Endothelial cell of umbilical vein (primary cell): ENCODE data around the gene APBB2. TPM values are rescaled to one million over a fixed set of nuclear protein-coding genes. Genes with fewer than 3 reads are reported as not detected.

Source experiments
- BruUV-seq: library from RNA; stranded (reverse); fragments of 400-500 nt; replicated peaks from 2 replicates; lab custom pipeline; 2021; lab: Mats Ljungman, UMichigan
- CTCF ChIA-PET: fragments of 300-600, 350-600 bp; sonication (Branson Sonifier 250); formaldehyde crosslinking; loops from one replicate; lab custom pipeline; 2021; ENCODE audit warnings: antibody characterized with exemption, inconsistent platforms; lab: Charles Lee
- POLR2A ChIA-PET: fragments of 300-600, 350-600 bp; sonication (Branson Sonifier 250); formaldehyde crosslinking; loops from one replicate; lab custom pipeline; 2021; ENCODE audit warnings: antibody characterized with exemption, inconsistent platforms; lab: Charles Lee
- DNase-seq: peaks from one replicate; pipeline ENCODE4 v3.0.0-alpha.2; 2011; ENCODE audit warnings: low read depth, low spot score
- FAIRE-seq: peaks from 2 replicates; lab custom pipeline; 2011; peaks lifted over from hg19 to GRCh38; lab: Jason Lieb, UNC
- H2AFZ ChIP-seq: 2 replicates; pipeline ENCODE4 v1.6.0; 2012; ENCODE audit warnings: low read depth, low read length, control low read depth, inconsistent platforms
- H3K27ac ChIP-seq: 2 replicates; pipeline ENCODE4 v1.5.1; 2011; ENCODE audit warnings: low read depth, mild to moderate bottlenecking, control low read depth, low read length, moderate library complexity; ENCODE audit not compliant: insufficient read depth
- H3K27me3 ChIP-seq, 2 experiments: 2 replicates each; pipeline versions ENCODE4 v1.6.0 to v1.6.1; 2011; ENCODE audit warnings: low read length in 2 of 2, mixed read lengths in 1 of 2; ENCODE audit not compliant: control insufficient read depth in 2 of 2, insufficient read depth in 2 of 2
- H3K36me3 ChIP-seq, 2 experiments: 2 replicates in 1 of 2; 3 replicates in 1 of 2; pipeline ENCODE4 v1.5.1; 2011; ENCODE audit warnings: low read length in 2 of 2, mild to moderate bottlenecking in 1 of 2, moderate library complexity in 1 of 2; ENCODE audit not compliant: control insufficient read depth in 2 of 2, insufficient read depth in 2 of 2; ENCODE audit errors: extremely low read depth in 1 of 2
- H3K4me1 ChIP-seq: 3 replicates; pipeline ENCODE4 v1.5.1; 2011; ENCODE audit warnings: mild to moderate bottlenecking, low read length; ENCODE audit not compliant: control insufficient read depth, insufficient read depth; ENCODE audit errors: extremely low read depth
- H3K4me2 ChIP-seq: 2 replicates; pipeline ENCODE4 v1.6.1; 2011; ENCODE audit warnings: low read length, control low read depth, mixed read lengths; ENCODE audit not compliant: insufficient read depth
- H3K4me3 ChIP-seq, 3 experiments: fragments of 200-600 bp in 1 of 3; sonication (generic), shearing (Covaris generic) in 1 of 3; replicated peaks in 1 of 3; 2 replicates each; pipeline ENCODE4 v1.5.1; 2011 to 2016; ENCODE audit warnings: control low read depth in 3 of 3, low read length in 3 of 3, mild to moderate bottlenecking in 2 of 3, inconsistent platforms in 1 of 3, low read depth in 1 of 3, moderate library complexity in 1 of 3; ENCODE audit not compliant: insufficient read depth in 1 of 3
- H3K79me2 ChIP-seq: 2 replicates; pipeline ENCODE4 v1.6.0; 2012; ENCODE audit warnings: low read length, inconsistent platforms; ENCODE audit not compliant: control insufficient read depth, insufficient read depth
- H3K9ac ChIP-seq: replicated peaks from 2 replicates; pipeline ENCODE3; 2011; ENCODE audit warnings: low read length, control low read depth; ENCODE audit not compliant: insufficient read depth; ENCODE audit errors: extremely low read depth
- H3K9me1 ChIP-seq: replicated peaks from 3 replicates; pipeline ENCODE4 v1.6.0; 2011; ENCODE audit warnings: mild to moderate bottlenecking, low read length; ENCODE audit not compliant: control insufficient read depth, insufficient read depth; ENCODE audit errors: extremely low read depth
- H3K9me3 ChIP-seq: replicated peaks from 2 replicates; pipeline ENCODE4 v1.5.1; 2012; ENCODE audit warnings: low read length, inconsistent platforms; ENCODE audit not compliant: control insufficient read depth, insufficient read depth
- H4K20me1 ChIP-seq: replicated peaks from 2 replicates; pipeline ENCODE3; 2011; ENCODE audit warnings: mild to moderate bottlenecking, low read length; ENCODE audit not compliant: control insufficient read depth, insufficient read depth; ENCODE audit errors: extremely low read depth
- CTCF ChIP-seq, 2 donors: IDR thresholded peaks; 1 replicate in 1 of 2; 2 replicates in 1 of 2; pipeline ENCODE4 v1.5.1; 2011; ENCODE audit warnings: low read length in 2 of 2, mild to moderate bottlenecking in 2 of 2, moderate library complexity in 2 of 2, control low read depth in 1 of 2, inconsistent platforms in 1 of 2, low read depth in 1 of 2; ENCODE audit not compliant: insufficient read depth in 1 of 2; ENCODE audit errors: extremely low read depth in 1 of 2
- EZH2 ChIP-seq: IDR thresholded peaks from 2 replicates; pipeline ENCODE4 v1.6.1; 2012; ENCODE audit warnings: borderline replicate concordance, low read depth, mild to moderate bottlenecking, moderate library complexity, low read length, inconsistent platforms; ENCODE audit not compliant: severe bottlenecking
- FOS ChIP-seq: IDR thresholded peaks from 2 replicates; pipeline ENCODE4 v1.6.1; 2011; ENCODE audit warnings: mild to moderate bottlenecking, low read length, moderate library complexity, borderline replicate concordance; ENCODE audit not compliant: insufficient read depth
- GATA2 ChIP-seq: IDR thresholded peaks from 2 replicates; pipeline ENCODE4 v1.7.0; 2011; ENCODE audit warnings: low read depth, mild to moderate bottlenecking, moderate library complexity, mixed read lengths, low read length; ENCODE audit not compliant: insufficient read length, insufficient read depth
- JUN ChIP-seq: IDR thresholded peaks from 2 replicates; pipeline ENCODE4 v1.6.1; 2011; ENCODE audit warnings: borderline replicate concordance, low read depth; ENCODE audit not compliant: insufficient read length, insufficient read depth
- POLR2AphosphoS5 ChIP-seq: IDR thresholded peaks from 2 replicates; pipeline ENCODE4 v1.6.1; 2012; ENCODE audit warnings: low read depth, mild to moderate bottlenecking, control low read depth, low read length, moderate library complexity; ENCODE audit not compliant: insufficient read depth
- dilution Hi-C: fragments of 300-500 bp; cut with MboI; formaldehyde crosslinking; loops from one replicate; pipeline ENCODE4 v1.15.0; 2019; ENCODE audit warnings: low sequenced_read_pairs; ENCODE audit not compliant: extremely low pct_ligation_motif_present
- intact Hi-C: fragments of 100-400 bp; cut with micrococcal nuclease; formaldehyde crosslinking; loops from one replicate; pipeline ENCODE4 v1.10.0; 2022
- polyA plus RNA-seq, 4 experiments: library from polyadenylated mRNA; depleted of rRNA in 3 of 4; stranded (reverse) in 3 of 4; unstranded in 1 of 4; fragments of >200 nt; gene quantifications; 2 replicates each; pipeline versions ENCODE4 v1.2.1 to v1.2.3, GENCODE V29; 2011 to 2012; ENCODE audit warnings: missing spikeins in 1 of 4
- total RNA-seq: library from RNA; stranded (reverse); gene quantifications from 2 replicates; pipeline ENCODE4 v1.2.3, GENCODE V29; 2021
- TF ChIP-seq, protein P1 (sequence below): IDR thresholded peaks from 2 replicates; pipeline ENCODE4 v1.6.1; 2011; ENCODE audit not compliant: insufficient read depth, insufficient read length

The APBB2 gene
- total and polyA plus RNA-seq, 2 donors (not counting 3 experiments of a cell fraction or from before 2014, with no cell fraction given) = 79.8 to 124 TPM

DNA sequence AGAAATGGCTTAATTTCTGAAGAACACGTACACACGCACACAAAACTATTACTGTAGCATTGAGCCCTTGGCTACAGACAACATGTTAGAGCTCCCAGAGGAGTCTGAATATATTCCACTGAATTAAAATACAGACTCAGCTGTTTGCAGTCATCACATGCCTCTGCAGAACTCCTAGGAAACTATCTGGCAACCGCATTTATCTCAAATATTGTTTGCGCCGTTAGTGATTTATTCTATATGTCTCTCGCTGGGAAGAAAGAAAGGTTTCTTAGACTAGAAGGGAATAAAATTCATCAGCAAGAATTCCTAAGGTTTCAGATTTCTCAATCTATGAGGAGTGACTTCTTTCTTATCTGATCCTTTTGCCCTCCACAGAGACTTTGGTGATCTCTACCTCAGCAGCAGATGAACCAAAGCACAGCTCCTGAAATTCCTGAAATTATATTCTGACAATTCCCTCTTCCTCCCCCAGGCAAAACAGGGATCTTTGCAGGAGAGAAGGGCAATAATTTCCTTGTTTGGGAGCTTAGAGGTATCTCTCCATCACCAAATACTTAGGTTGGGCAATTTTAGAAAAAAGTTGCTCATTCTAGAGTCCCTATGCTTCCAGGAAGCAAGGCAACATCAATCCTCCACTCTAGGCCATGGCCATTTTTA, 199.2 kb downstream of the APBB2 start:
- CTCF ChIA-PET = interaction anchor here (1.0 to 2.5 kb wide), 8 partner anchors 13 to 199 kb away, joined by 3 to 9 read pairs (median 3); partner anchors contain the start of gene APBB2
- no peak overlapping the region for H3K27ac ChIP-seq
- FAIRE-seq = no peak
- no peaks in the 10 kb centered on the region for H4K20me1 ChIP-seq
- POLR2A ChIA-PET = no interaction called here
- TF ChIP-seq FOS (no peak), EZH2 (no peak), GATA2 (no peak), CTCF (IDR thresholded peaks at IDR 0.05; ENCODE audit: extremely low read depth in 1 of 2, insufficient read depth in 1 of 2, low read depth in 1 of 2, low read length in 2 of 2) (no peak)
- peaks cover 3% of the 10 kb centered on the region for H3K4me1 ChIP-seq
- H2AFZ ChIP-seq = no peak overlapping the region
- H3K4me3 ChIP-seq = no peak overlapping the region
- no peaks in the 10 kb centered on the region for H3K9me3 ChIP-seq
- no peak overlapping the region for H3K4me2 ChIP-seq
- dilution Hi-C loops = no loop called here
- intact Hi-C loops = no loop called here
- no peak for DNase-seq
- H3K27me3 ChIP-seq = no peaks in the 10 kb centered on the region
- H3K9me1 ChIP-seq = no peaks in the 10 kb centered on the region
- H3K36me3 ChIP-seq = peaks cover 0 to 3% of the 10 kb centered on the region in 2 experiments
- no peak overlapping the region for H3K9ac ChIP-seq
- BruUV-seq = no TSS peak
- peaks cover 52% of the 10 kb centered on the region for H3K79me2 ChIP-seq

- TF ChIP-seq, protein P1, sequence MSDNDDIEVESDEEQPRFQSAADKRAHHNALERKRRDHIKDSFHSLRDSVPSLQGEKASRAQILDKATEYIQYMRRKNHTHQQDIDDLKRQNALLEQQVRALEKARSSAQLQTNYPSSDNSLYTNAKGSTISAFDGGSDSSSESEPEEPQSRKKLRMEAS = no peak
- no peak for TF ChIP-seq EZH2
- no peak for TF ChIP-seq JUN
- no peak for TF ChIP-seq CTCF (IDR thresholded peaks at IDR 0.05; ENCODE audit: extremely low read depth in 1 of 2, insufficient read depth in 1 of 2, low read depth in 1 of 2, low read length in 2 of 2)
- TF ChIP-seq POLR2AphosphoS5 = no peak
- CTCF ChIA-PET = interaction anchor here (1.0 to 3.2 kb wide), 6 partner anchors 12 to 198 kb away, joined by 3 to 10 read pairs (median 4); no protein-coding TSS in a partner anchor
- Histone ChIP-seq H3K36me3 (peaks cover 3% of the 10 kb centered on the region in 2 experiments), H3K9me1 (no peaks in the 10 kb centered on the region), H4K20me1 (no peaks in the 10 kb centered on the region), H2AFZ (no peak overlapping the region), H3K4me3 (no peak overlapping the region), H3K4me1 (peaks cover 11% of the 10 kb centered on the region), H3K9ac (no peak overlapping the region), H3K27me3 (no peaks in the 10 kb centered on the region), H3K79me2 (peaks cover 49% of the 10 kb centered on the region), H3K4me2 (no peak overlapping the region), H3K27ac (no peak overlapping the region), H3K9me3 (no peaks in the 10 kb centered on the region)
- DNase-seq (no peak), FAIRE-seq (no peak)
- POLR2A ChIA-PET = no interaction called here
- BruUV-seq = no TSS peak
- intact Hi-C loops = no loop called here
- dilution Hi-C loops = no loop called here
These were observed 200.2 kb downstream of the APBB2 start for GRCh38 chr4:41014158-41014557.
